A549 treated with dexamethasone at 1 μM for 4 hours (cell line): ENCODE results near the gene CRKL. TPM values are rescaled to one million over a fixed set of nuclear protein-coding genes. Genes with fewer than 3 reads are reported as not detected.

Experiments
- total RNA-seq: library from RNA; stranded (reverse); fragments of 200-300 nt; extraction: Qiagen RNA extraction; gene quantifications from 5 replicates; pipeline ENCODE4 v1.2.3, GENCODE V29; 2022

The CRKL gene, protein sequence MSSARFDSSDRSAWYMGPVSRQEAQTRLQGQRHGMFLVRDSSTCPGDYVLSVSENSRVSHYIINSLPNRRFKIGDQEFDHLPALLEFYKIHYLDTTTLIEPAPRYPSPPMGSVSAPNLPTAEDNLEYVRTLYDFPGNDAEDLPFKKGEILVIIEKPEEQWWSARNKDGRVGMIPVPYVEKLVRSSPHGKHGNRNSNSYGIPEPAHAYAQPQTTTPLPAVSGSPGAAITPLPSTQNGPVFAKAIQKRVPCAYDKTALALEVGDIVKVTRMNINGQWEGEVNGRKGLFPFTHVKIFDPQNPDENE
- 24.0 to 28.7 TPM (median 27.3 TPM) in 5 replicates for total RNA-seq

DNA sequence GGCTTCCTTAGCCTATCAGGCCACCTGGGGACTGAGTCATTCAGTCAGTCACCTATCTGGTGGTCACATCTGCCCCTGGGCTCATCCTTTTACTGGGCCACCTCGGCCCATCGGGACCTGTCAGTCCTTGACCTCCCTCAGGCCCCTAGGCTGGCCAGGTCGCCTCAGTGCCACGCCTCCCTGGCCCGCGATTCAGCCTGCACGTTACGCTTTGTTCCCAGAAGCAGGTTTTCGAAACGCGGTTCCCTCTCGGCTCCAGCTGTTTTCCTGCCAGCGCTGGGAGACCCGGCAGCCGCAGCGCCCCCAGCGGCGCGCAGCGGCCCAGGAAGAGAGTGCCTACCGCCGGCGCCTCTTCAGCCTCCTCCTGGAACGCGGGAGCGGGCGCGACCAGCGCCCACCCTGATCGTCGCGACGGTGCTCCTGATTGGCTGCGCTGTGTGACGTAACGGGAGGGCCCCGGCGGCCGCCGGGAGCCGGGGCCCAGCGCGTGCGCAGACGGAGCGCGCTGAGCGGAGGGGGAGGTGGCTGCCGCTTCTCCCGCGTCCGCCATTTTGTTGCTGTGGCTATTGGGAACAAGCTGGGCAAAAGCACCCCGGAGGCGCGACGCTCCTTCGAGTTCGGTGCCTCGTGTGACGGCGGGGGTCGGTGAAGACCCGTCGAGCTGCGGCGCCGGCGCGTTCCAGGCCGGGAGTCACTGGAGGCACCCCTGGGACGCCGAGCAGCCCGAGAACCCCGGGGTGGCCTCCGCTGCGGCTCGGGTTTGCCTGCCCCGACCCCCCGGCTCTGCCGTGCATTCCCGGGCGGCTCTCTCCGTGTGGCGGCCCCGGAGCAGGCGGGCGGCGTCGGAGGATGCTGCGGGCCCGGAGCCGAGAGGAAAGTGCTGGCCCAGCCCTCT lies at the start of gene CRKL:
TSS of gene CRKL (plus strand) at position 492 of the 895 bp plus-strand sequence. CDS start 528 bp downstream, outside the sequence.

DNA sequence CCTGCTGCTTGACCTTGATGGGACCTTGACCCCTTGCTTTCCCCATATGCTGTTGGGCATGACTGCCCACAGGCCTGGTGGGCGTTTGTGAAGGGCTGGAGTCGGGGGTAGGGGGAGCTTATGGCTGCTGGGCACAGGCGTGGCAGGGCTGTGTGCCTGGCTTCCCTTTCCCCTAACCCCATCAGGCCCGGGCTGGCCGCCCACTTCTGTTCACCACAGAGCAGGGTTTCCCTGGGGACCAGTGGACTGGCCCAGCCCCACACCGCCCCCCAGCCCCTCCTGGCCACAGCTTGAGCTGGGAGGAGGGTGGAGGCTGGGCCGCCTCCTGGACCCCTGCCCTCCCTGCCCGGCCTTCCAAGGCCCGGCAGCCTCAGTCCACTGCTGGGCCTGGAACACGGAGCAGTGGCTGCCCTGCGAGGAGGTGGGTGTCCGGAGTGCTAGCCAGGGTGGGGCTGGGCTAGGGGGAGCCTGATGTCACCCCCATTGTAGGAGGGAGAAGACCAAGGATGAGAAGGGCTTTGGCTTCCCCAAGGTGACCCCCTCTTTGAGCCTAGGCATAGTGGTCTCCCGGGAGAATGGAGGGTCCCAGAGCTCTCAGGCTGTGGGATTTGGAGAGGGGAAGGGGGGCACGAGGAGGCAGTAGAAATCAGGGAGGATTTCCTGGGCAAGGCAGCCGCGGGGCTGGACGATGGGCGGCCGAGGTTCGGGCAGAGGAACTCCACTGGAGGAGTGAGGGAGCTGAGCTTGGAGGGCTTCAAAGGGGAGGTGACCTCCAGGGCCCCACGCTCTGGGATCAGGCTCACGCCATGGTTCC lies 49.9 kb downstream of the CRKL start, which contains the start of gene AIFM3:
TSS of gene AIFM3 (plus strand) at position 373 of the 814 bp plus-strand sequence. CDS start 690 bp downstream, outside the sequence.

DNA sequence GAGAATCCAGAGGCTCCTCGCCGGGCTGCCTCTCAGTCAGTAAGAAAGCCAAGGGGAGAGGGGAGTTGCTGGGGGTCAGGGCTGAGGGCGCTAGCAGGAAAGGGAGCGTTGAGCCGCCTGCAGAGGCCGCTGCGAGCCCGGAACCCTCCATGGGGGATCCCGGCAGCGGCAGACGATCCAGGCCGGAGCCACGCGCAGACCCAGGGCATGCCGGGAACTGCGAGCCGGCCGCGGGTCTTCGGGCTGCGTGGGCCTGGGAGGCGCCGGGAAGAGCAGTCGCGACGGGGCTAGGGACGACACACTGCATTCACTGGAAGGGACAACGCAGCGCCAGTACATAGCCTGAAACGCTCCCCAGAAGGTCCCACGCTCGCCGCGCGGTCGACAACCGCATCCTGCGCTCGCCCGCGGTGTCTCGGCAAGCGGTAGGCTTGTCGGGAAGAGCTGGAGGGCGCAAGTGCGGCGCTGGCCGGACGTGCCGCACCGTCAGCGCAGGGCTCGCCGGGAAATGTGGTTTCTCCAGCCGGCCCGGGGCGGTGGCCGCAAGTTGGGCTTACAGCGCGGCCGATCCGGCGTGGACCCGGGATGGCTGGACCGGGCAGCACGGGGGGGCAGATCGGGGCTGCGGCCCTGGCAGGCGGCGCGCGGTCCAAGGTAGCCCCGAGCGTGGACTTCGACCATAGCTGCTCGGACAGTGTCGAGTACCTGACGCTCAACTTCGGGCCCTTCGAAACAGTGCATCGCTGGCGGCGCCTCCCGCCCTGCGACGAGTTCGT lies 64.8 kb downstream of the CRKL start, which contains the start of gene LZTR1:
TSS of gene LZTR1 (plus strand) at position 511 of the 776 bp plus-strand sequence. CDS start at position 586, 75 bp downstream.

DNA sequence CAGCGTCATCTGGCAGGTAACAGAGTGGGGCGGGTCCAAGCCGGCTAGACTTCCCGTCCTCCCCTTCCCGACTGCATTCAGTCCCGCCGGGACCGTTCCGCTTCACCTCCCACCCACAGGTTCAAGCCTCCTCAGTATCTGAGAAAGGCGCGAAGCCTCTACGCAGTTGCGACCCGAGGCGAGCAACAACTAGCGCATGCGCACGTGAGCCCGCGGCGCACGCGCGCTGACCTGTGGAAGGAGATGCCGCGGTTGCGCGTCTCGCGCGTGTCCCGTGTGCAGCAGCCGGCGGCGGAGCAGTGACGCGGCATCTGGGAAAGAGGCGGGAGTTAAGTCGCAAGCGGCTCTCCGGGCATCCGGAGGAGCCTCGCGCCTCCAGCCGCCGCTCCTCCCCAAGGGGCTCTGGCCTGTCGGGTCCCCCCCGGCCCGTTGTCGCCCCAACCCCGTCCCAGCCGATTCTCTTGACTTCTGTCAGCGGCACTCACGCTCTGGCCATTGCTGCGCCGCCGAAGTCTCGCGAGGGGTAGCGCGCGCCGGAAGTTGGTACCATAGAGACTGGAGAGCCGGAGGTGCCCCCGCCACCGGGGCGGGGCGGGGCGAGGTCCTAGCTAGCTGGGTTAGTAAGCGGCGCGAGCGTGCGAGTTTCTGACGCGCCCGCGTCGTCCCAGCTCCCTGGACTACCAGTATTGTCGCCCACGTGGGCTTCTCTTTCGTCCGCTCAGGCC lies 84.6 kb downstream of the CRKL start, which contains the start of gene THAP7:
TSS of gene THAP7 (minus strand) at position 518 of the 725 bp plus-strand sequence. CDS start at position 311, 207 bp downstream.

Other genes starting within 250 kb of the CRKL start
- gene SERPIND1, start 143.3 kb upstream of the CRKL start, total RNA-seq: not detected in 5 replicates
- gene PI4KA, start 58.6 kb upstream of the CRKL start, total RNA-seq: 17.2 to 23.0 TPM (median 21.6 TPM) in 5 replicates
- gene SNAP29, start 58.4 kb upstream of the CRKL start, total RNA-seq: 14.4 to 22.1 TPM (median 19.7 TPM) in 5 replicates
- gene AIFM3, start 49.8 kb downstream of the CRKL start, total RNA-seq: 1.9 to 3.5 TPM (median 3.0 TPM) in 5 replicates
- gene LZTR1, start 64.9 kb downstream of the CRKL start, total RNA-seq: 9.3 to 21.4 TPM (median 16.8 TPM) in 5 replicates
- gene THAP7, start 84.7 kb downstream of the CRKL start, total RNA-seq: 15.5 to 26.2 TPM (median 23.5 TPM) in 5 replicates
- 0.50 to 0.93 TPM (median 0.72 TPM) in 5 replicates for gene P2RX6, start 97.8 kb downstream of the CRKL start, total RNA-seq
- gene SLC7A4, start 115.2 kb downstream of the CRKL start, total RNA-seq: not detected in 5 replicates
- 0.08 TPM in 1 of 5 replicates, not detected in the others for gene LRRC74B, start 128.5 kb downstream of the CRKL start, total RNA-seq